GM10248 (cell line): ENCODE data around the gene SLC25A1.

ENCODE experiments used
- CTCF ChIA-PET: fragments of 300-600 bp; sonication (Branson Sonifier 250); formaldehyde crosslinking; extraction: SDS; loops from one replicate; lab custom pipeline; 2021; ENCODE audit warnings: antibody characterized with exemption; lab: Yijun Ruan, JAX
- POLR2A ChIA-PET: fragments of 350-650 bp; sonication (Branson Sonifier 250); formaldehyde crosslinking; extraction: SDS; loops from one replicate; lab custom pipeline; 2020; ENCODE audit warnings: antibody characterized with exemption; lab: Yijun Ruan, JAX
- DNase-seq: peaks from one replicate; pipeline ENCODE4 v3.0.0; 2012; ENCODE audit errors: extremely low spot score
- CTCF ChIP-seq: IDR thresholded peaks from 2 replicates; pipeline ENCODE4 v1.5.1; 2012; ENCODE audit warnings: mild to moderate bottlenecking, low read depth; ENCODE audit errors: extremely low read depth, missing control alignments, control extremely low read depth

Gene SLC25A1

GRCh38 chr22:19152942-19153883, 25.3 kb downstream of the SLC25A1 start:
- POLR2A ChIA-PET: no interaction called here
- TF ChIP-seq CTCF: no peak
- CTCF ChIA-PET: interaction anchor here (0.8 to 4.1 kb wide), 2 partner anchors 8 to 26 kb away, joined by 3 to 39 read pairs; partner anchors contain the start of gene ESS2

GRCh38 chr22:19151329-19152191, 27.0 kb downstream of the SLC25A1 start:
- DNase-seq: no peak
- no peak for TF ChIP-seq CTCF
- POLR2A ChIA-PET: no interaction called here
- CTCF ChIA-PET: no interaction called here

More at GRCh38 chr22:19152942-19153883, 25.3 kb downstream of the SLC25A1 start:
- no peak for DNase-seq

- no peak for DNase-seq
- TF ChIP-seq CTCF: no peak
- ChIA-PET CTCF (no interaction called here), POLR2A (no interaction called here)
Observed at GRCh38 chr22:19150482-19151328, 27.8 kb downstream of the SLC25A1 start.

GRCh38 chr22:19149991-19150390, 28.5 kb downstream of the SLC25A1 start, which contains the start of gene GSC2:
GSC2 (minus strand) TSS chr22:19150292; CDS start chr22:19150283, 9 bp downstream.
- CTCF ChIA-PET: no interaction called here
- TF ChIP-seq CTCF: no peak
- DNase-seq: no peak
- POLR2A ChIA-PET: no interaction called here

- POLR2A ChIA-PET: no interaction called here
- no peak for DNase-seq
- TF ChIP-seq CTCF: no peak
- CTCF ChIA-PET: interaction anchor here (0.7 to 0.9 kb wide), 3 partner anchors 18 to 481 kb away, joined by 3 to 4 read pairs (median 3); partner anchors contain the start of genes DGCR2 and TSSK2
Observed at GRCh38 chr22:19149047-19149883, 29.3 kb downstream of the SLC25A1 start.
